ENCODE data around the gene SMOC1. TPM values are rescaled to one million over a fixed set of nuclear protein-coding genes. Genes with fewer than 3 reads are reported as not detected.

Gene SMOC1
- total RNA-seq, 1 experiment from 2014 or later: 0.05 TPM

Other genes with a start within 250 kb of the SMOC1 start
- 85.9 and 94.1 TPM in 2 replicates for gene SRSF5, start 112.3 kb upstream of the SMOC1 start, total RNA-seq (2014; rRNA removed; shearing (Covaris generic))
- not detected in 2 replicates for gene SLC10A1, start 82.2 kb upstream of the SMOC1 start, total RNA-seq (2014; rRNA removed; shearing (Covaris generic))

All from M059J (cell line).